Measurements from ENCODE around the gene ATG10.
"Not testable (repeated sequence)": the region's sequence is repeated elsewhere in the genome, so short reads cannot be mapped to it uniquely, and the experiment has no call there.

Gene ATG10

DNA sequence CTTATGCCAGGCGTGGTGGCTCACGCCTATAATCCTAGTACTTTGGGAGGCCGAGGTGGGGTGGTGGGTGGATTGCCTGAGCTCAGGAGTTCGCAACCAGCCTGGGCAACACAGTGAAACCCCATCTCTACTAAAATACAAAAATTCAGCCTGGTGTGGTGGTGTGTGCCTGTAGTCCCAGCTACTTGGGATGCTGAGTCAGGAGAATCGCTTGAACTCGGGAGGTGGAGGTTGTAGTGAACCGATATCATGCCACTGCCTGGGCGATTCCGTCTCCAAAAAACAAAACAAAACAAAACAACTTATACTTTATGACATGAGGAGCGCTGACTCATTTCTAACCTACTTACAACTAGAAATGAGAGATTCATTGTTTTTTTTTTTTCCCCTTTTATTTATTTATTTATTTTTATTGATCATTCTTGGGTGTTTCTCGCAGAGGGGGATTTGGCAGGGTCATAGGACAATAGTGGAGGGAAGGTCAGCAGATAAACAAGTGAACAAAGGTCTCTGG is 10.4 kb downstream of the ATG10 start:
- not testable (repeated sequence) for DNase-seq (ENCODE audit: low read depth in 3 of 3)

DNA sequence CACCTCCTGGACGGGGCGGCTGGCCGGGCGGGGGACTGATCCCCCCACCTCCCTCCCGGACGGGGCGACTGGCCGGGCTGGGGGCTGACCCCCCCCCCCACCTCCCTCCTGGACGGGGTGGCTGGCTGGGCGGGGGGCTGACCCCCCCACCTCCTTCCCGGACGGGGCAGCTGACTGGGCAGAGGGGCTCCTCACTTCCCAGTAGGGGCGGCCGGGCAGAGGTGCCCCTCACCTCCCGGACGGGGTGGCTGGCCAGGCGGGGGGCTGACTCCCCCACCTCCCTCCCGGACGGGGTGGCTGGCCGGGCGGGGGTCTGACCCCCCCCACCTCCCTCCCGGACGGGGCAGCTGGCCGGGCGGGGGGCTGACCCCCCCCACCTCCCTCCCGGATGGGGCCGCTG is 11.3 kb downstream of the ATG10 start:
- DNase-seq (ENCODE audit: low read depth in 3 of 3), result not testable (repeated sequence)

DNA sequence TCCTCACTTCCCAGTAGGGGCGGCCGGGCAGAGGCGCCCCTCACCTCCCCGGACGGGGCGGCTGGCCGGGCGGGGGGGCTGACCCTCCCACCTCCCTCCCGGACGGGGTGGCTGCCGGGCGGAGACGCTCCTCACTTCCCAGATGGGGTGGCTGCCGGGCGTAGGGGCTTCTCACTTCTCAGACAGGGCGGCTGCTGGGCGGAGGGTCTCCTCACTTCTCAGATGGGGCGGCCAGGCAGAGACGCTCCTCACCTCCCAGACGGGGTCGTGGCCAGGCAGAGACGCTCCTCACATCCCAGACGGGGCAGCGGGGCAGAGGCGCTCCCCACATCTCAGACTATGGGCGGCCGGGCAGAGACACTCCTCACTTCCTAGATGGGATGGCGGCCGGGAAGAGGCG is 11.7 kb downstream of the ATG10 start:
- DNase-seq (ENCODE audit: low read depth in 3 of 3), result not testable (repeated sequence)

DNA sequence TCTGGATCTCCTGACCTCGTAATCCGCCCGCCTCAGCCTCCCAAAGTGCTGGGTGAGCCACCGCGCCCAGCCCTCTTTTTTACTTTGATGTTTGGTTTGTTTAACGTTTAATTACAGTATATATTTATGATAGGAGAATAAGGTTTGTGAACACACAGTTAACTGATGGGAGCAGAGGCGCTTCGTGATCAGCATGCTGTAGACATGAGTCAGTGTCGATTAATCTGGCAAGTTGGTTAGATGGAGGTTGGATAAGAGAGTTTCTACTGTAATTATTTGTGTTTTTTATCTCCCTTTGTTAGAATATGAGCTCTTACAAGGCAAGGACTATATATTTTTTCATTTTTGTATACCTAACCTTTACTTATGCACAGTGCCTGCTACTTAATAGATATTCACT is 14.3 kb downstream of the ATG10 start:
- DNase-seq (ENCODE audit: low read depth in 3 of 3), result no peak

DNA sequence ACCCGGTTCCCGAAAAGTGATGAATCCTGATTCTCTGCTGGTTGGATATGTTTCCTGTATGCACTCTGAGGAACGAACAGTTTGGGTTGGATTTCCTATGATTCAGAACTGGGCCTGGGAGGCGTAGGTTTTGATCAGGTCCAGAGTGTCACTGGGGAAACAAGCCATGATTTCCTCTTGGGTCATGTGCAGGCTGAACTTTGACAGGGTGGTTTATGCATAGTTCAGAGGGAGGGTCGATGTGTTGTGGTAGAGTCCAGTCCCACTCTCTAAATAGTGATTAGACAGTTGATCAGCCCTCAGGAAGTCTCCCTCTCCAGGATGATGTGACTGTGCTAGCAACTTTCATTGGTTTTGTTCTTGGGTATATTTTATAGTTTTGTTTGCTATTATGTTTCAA is 17.4 kb downstream of the ATG10 start:
- no peak for DNase-seq (ENCODE audit: low read depth in 3 of 3)

DNA sequence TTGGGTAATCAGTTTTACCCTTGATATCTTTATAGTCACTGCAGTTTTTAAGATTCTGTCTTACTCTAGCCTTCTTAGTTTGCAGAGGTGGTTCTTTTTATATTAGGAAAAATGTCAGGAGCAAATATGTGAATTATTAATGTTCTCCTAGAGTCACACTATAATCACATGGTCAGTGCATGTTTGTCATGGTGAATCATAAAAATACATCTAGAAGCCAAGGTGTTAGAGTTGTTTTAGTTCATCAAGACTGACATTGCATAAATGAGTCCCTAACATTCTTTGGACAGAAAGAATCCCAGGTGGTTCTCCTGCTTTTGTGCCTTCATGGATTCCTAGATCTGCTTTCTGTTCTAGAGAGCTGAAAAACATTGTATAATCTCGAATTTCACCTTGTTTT is 22.9 kb downstream of the ATG10 start:
- no peak for DNase-seq (ENCODE audit: low read depth in 3 of 3)

DNA sequence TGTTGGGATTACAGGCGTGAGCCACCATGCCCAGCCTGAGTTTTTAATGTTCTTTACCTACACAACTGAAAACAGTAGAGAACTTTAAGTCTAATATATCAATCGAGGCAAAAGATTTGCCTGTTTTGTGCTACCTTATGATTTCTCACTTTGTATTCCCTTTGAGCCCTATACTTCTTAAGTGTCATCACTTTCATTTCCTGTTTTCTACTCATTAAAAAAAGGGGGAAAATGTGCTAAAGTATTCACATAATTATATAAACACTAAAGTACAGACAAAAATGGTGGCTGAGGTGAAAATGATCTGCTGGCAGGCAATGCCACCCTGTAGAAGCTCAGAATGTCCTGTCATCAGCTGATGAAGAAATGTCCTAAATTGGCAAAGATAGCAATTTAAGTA is 23.6 kb downstream of the ATG10 start:
- DNase-seq (ENCODE audit: low read depth in 3 of 3), result no peak

DNA sequence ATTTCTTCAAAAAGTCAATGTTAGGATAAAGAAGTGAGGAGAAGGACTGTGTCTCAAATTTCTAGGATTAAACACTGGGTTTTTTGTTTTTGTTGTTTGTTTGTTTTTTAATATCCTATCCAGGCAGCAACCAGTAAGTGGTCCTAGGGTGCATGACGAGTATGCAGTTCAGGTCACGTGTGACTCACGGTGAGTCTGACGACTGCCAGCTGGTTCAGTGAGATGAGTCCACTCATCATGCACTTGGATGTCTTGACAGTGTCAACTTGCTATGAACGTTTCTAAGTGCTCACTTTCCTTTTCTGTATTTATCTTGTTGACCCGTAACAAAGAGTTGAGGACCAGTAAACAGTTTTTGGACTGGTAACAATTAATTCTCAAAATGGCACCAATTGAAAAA is 32.7 kb downstream of the ATG10 start:
- DNase-seq (ENCODE audit: low read depth in 3 of 3), result no peak

DNA sequence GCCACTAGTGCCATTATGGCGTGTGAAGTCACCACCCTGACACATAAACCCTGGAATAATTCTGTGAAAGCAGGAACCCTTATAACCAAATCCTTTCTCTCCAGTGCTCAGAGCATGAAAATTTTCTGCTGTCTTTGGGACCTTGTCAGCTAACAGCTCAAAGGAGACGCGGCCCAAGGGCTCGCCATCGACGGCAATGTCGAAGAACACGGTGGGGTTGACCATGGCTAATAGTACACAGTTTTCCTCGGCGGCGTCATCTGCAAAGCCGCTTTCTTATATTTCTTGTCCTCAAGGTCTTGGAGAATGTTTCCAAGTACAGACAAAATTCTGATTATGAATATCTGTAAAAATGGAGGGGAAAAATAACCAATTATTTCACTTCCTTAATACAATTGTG is 38.0 kb downstream of the ATG10 start:
- not testable (repeated sequence) for DNase-seq (ENCODE audit: low read depth in 3 of 3)

DNA sequence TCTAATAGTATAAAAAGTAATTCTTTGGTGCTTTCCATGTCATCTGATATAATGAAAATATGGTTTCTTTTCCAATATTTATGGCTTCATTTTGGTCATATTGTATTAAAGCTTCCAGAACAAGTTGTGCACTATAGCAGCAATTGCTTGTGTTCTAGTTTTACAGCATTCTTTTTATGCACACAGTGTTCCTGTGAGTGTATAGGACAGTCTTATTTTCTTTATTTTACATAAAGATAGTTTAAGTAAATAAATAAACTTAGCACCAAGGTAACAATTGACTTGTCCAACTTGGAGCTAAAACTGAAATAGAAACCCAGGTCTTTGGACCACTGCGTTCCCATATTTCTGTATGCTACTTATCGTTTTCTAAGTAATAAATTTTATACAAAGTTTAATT is 38.9 kb downstream of the ATG10 start:
- DNase-seq (ENCODE audit: low read depth in 3 of 3), result no peak

DNA sequence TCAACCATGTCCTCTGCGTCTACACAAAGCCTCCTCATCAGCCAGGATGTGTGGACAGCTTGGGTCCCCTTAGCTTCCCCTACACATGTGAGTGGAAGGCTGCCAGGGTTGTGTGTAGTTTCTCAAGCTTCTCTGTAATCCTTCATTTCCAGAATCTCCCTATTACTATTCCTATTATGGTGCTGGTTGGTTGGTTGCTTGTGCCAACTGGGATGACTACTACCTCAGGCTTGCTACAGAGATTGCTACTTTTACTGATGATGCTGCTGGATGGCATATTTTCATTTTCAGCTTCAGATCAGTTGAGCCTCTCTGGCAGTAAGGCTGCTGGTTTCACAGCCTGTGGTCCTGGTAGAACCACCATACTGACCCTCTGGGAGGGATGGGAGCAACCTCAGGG is 39.9 kb downstream of the ATG10 start:
- DNase-seq (ENCODE audit: low read depth in 3 of 3), result no peak

DNA sequence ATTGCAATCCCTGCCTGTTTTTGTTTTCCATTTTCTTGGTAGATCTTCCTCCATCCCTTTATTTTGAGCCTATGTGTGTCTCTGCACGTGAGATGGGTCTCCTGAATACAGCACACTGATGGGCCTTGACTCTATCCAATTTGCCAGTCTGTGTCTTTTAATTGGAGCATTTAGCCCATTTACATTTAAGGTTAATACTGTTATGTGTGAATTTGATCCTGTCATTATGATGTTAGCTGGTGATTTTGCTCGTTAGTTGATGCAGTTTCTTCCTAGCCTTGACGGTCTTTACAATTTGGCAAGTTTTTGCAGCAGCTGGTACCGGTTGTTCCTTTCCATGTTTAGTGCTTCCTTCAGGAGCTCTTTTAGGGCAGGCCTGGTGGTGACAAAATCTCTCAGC is 42.8 kb downstream of the ATG10 start:
- not testable (repeated sequence) for DNase-seq (ENCODE audit: low read depth in 3 of 3)

DNA sequence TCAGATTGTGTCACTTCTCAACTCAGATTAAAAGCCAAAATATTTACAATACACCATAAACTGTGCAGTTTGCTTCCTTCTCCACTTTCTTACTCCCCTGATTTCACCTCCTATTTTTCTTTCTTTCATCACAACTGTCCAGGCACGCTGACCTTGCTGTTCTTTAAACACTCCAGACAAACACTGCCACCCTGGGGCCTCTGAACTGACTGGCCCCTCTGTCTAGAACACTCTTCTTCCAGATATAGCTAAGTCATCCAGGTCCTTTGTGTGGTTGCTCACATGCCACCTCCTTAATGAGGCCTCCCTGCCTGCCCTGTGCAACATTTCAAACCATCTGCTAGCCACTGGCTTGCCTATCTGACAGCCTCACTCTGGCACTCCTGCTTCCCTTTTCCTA is 46.6 kb downstream of the ATG10 start:
- DNase-seq (ENCODE audit: low read depth in 3 of 3), result no peak

DNA sequence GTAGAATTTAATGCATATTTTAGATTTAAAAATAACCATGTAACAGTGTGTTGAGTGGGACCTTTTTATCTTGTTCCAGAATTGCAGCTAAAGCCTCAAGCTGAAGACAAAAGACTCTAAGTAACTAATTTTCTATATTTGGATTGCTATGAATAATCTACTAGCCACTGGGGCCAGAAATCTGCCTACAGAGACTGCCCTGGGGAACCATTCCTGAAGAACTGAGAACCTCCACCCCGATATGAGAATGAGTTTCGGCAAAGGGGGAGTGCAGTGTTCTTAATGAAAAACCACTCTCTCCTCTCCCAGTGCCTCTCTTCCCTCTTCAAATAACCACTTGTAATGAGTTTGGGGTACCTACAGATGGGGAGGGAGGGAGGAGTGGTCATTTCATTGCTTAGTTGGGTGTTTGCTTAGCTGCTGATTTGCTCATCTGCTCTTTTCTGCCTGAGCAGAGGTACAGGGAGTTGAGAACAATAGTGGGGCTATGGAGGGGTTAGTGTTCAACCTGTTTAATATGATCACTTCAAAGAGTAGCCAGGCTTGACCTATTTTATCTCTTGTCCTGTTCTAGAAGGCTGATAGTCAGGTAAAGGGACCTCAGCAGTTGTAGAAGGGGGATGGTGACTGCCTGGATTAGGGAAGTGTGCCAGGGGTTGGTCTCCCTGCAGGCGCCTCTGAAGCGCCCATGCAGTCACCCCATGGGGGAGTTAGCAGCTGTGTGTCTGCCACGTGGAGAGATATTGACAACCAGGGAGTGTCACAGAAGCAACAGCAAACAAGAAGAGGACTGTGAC is 47.7 kb downstream of the ATG10 start:
- DNase-seq (ENCODE audit: low read depth in 3 of 3), result no peak

DNA sequence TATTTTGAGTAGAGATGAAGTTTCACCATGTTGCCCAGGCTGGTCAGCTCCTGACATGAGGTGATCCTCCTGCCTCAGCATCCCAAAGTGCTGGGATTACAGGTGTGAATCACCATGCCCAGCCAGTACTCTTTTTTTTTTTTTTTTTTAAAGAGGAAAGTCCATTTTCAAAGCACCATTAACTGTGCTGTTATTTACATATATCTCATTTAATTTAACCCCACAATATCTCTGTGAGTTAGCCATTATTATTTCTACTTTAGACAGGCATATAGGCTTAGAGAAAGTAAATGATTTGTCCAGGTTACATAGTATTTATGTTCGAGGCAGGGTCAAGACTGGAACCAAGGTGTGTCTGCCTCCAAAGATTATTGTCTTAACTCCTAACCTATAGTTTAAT is 50.7 kb downstream of the ATG10 start:
- DNase-seq (ENCODE audit: low read depth in 3 of 3), result no peak

DNA sequence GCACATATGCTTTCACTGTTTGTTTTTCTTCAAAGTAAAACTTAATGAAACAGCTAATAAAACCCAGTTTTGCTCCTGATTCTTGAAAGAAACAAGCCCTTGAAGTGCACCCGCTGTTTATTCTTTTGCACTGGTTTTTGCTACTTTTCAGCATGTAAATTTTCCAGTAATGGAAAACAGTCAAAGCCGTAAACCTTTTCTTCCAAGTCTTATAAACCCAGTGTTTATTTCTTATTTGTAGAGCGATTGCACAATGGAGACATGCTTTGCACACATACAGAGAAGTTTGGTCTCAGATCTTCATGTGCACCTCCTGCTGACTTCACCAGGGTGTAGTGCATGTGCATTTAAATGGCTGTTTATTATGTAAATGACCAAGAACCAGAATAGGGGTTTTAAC is 51.8 kb downstream of the ATG10 start:
- no peak for DNase-seq (ENCODE audit: low read depth in 3 of 3)

DNA sequence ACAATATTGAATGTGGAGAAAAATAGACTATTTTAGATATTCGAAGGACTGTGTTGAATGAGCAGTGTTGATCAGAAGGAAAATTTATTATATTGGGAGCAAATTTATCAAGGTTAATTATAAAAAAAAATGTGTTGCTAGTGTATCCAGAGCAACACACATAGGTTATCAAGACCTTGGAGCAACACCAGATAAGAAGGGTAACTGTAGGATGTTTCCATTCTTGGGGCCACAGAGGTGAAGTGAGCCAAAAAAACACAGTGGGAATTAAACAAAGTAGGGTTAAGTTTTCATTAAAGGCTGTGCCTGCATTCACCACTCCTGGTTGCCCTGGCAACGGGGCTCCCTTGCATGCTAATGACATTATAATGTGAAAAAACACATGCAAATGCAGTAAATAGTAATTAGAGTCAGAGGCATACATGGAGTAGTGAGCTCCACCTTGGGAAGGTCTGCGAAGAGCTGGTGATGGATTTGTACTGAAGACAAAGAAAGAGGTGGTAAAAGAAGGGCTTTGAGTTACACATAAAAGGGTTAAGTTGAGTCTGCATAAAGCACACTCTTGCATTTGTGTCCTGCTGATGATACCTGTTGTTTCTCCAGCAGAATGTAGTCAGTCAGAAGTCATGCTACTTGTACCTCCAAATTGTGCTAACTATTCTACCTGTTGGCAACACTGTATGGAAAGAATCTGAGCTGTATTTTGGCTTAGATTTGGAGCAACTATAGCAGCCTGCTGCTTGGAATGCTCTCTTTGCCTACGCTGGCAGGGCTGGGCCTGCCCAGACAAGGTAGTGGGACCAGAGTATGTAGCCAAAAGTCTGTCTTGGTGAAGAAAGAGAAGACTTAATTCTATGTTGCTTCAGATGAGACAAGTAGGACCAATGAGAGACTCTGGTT is 59.6 kb downstream of the ATG10 start:
- no peak for DNase-seq (ENCODE audit: low read depth in 3 of 3)

DNA sequence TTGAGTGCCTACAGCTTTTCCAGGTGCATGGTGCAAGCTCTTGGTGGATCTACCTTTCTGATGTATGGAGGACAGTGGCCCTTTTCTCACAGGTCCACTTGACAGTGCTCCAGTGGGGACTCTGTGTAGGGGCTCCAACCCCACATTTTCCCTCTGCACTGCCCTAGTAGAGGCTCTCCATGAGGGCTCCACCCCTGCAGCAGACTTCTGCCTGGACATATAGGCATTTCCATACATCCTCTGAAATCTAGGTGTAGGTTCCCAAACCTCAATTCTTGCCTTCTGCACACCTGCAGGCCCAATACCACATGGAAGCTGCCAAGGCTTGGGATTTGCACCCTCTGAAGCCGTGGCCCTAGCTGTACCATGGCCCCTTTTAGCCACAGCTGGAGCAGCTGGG is 71.1 kb downstream of the ATG10 start:
- DNase-seq (ENCODE audit: low read depth in 3 of 3), result not testable (repeated sequence)

DNA sequence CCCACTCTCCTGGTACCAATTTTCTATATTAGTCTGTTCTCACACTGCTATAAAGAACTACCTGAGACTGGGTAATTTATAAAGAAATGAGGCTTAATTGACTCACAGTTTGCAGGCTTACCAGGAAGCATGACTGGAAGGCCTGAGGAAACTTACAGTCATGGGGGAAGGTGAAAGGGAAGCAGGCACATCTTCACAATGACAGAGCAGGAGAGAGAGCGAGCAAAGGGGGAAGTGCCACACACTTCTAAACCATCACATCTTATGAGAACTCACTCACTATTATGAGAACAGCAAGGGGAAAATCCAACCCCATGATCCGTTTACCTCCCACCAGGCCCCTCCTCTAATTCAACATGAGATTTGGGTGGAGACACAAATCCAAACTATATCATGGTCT is 72.2 kb downstream of the ATG10 start:
- no peak for DNase-seq (ENCODE audit: low read depth in 3 of 3)

DNA sequence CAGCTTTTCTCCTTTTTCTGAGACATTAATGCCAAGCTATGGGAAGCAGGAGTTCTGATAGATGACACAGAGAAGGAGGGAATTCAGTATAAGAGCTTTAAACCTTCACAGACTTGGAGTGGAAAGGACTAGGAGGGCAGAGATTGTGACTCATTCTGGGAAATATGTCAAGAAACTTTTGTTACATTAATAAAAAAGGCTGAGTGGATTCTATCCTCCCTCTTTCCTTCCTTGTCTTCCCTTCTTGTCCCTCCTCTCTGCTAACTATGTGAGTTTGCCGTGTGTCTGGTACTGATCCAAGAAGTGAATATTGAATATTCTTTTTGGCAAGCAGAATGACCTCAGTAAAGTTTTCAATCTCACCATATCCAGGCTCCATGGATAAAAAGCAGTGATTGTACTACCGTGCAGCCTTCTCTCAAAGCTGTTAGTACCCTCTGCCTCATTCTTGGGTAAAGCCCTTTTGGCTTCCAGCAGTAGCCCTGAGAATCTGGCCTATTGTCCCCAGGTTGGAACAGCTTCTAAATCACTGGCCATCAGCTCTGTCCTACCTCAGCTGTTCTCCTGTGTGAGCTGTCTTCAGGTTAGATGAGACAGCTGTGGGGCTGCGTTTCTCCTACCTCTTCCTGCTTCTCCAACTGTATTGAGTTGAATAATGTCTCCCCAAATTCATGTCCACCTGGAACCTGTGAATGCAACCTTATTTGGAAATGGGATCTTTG is 73.9 kb downstream of the ATG10 start:
- no peak for DNase-seq (ENCODE audit: low read depth in 3 of 3)

DNA sequence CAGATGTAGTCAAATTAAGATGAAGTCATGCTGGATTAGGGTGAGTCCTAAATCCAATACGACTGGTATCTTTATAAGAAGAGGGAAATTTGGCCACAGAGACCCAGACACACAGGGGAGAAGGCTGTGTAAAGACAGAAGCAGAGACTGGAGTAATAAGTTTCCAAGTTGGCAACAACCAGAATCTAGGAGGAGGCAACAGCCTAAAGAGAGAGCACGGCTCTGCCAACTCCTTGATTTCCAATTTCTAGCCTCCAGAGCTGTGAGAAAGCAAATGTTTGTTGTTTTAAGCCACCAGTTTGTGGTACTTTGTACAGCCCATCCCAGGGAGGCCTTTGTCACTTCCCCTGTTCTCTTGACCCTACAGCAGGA is 74.4 kb downstream of the ATG10 start:
- no peak for DNase-seq (ENCODE audit: low read depth in 3 of 3)

DNA sequence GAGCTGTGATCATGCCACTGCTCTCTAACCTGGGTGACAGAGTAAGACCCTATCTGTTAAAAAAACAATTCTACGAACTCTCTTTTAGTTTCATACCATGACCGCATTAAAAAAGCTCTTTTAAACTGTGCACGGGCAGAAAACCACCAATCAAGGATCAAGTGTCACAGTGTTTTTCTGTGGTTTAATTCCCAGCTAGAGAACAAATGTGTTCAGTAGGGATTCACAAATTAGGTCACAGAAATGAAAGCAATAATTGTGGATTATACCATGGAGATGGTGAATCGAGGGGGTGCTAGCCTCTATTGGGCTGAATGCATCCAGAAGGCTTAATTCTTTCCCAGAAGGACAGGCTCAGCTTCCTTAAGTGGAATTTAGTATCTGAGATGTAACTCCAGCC is 79.1 kb downstream of the ATG10 start:
- DNase-seq (ENCODE audit: low read depth in 3 of 3), result no peak

Measured in stimulated activated CD4-positive, alpha-beta T cell treated with anti-CD3 and anti-CD28 coated beads, TNF-alpha, amount 100 ng/mL, for 4 hours (primary cell).